Neural progenitor cell (in vitro differentiated cells): ENCODE data around the gene FLVCR1.

Experiments
- CTCF ChIP-seq: fragments of 200-600 bp; sonication (generic); IDR thresholded peaks from 2 replicates; pipeline ENCODE4 v1.5.1; 2017; ENCODE audit warnings: antibody characterized with exemption, mild to moderate bottlenecking
- EZH2phosphoT487 ChIP-seq: fragments of 200-600 bp; sonication (generic); IDR thresholded peaks from 2 replicates; pipeline ENCODE4 v1.6.1; 2017; ENCODE audit warnings: antibody characterized with exemption

- TF ChIP-seq CTCF (no peak), EZH2phosphoT487 (no peak)
Observed at GRCh38 chr1:212820969-212821368, 37.1 kb upstream of the FLVCR1 start.
